Measurements from ENCODE around the gene MALT1. TPM values are rescaled to one million over a fixed set of nuclear protein-coding genes. Genes with fewer than 3 reads are reported as not detected.

The MALT1 gene
- polyA plus RNA-seq, 2 of the 4 experiments (the other 2 are of a cell fraction), result 30.7 to 34.0 TPM

DNA sequence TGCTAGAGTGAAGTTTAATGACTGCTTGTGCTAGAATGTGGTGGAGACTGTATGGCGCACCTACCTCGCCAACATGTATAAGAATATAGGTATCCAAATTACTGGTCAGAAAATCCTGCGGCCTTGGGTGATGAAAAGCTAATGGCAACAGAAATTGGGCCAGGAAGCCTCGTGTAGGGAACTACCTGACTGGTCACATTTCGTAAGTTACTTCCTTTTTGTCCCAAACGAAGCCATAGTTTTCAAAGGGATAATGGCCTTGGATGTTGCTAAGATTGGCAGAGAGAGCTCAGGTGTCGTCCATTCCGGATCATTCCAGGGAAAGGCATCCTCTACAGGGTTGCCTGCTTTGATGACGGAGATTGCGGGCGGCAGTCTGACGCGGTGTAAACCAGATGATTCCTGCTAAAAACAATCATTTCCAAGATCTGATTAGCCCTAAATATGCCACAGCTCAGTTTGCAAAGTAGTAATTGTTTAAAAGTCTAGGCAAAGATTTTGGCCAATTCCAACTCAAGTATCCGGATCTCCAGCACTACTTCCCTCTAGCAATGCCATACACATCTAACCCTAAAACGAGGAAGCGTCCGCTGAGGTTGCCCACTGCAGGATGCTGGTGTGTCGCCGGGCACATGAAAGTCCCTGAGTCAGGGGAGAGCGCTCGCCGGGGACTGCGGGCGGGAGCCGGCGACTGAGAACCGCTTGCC lies 708 bp upstream of the MALT1 start:
- TF ChIP-seq POLR2A (IDR thresholded peaks at IDR 0.05; ENCODE audit: low read length) (no peak), KDM1A (IDR thresholded peaks at IDR 0.05; ENCODE audit: low read depth) (no peak), HDAC2 (IDR thresholded peaks at IDR 0.05) (no peak), RNF2 (IDR thresholded peaks at IDR 0.05; ENCODE audit: borderline replicate concordance, low read depth) (no peak)
- peak in 1 of 2 experiments; percentile 8 for DNase-seq (ENCODE audit: low read depth in 1 of 2, low spot score in 1 of 2)
- peak overlapping the region; percentile 94 for H3K4me2 ChIP-seq
- H3K4me1 ChIP-seq, result peaks cover 78% of the 10 kb centered on the region
- ATAC-seq, result peak; percentile 4 to 68; a peak in 4 of 6 replicates
- ChIA-PET CTCF (interaction anchor here (0.9 to 2.5 kb wide), 5 partner anchors 12 to 142 kb away, joined by 3 to 8 read pairs (median 3); no protein-coding TSS in a partner anchor), POLR2A (interaction anchor here (0.6 to 2.4 kb wide), 11 partner anchors 9 to 146 kb away, joined by 3 to 14 read pairs (median 3); no protein-coding TSS in a partner anchor)
- 35% methylated on average over 26 of the region's 27 CpGs for WGBS (ENCODE audit: missing lambda C conversion rate)
- peak overlapping the region; percentile 85 to 97 for H3K27ac ChIP-seq
- H3K4me3 ChIP-seq, result peak overlapping the region; percentile 90
- no peaks in the 10 kb centered on the region for H3K9me3 ChIP-seq
- no peak for FAIRE-seq

DNA sequence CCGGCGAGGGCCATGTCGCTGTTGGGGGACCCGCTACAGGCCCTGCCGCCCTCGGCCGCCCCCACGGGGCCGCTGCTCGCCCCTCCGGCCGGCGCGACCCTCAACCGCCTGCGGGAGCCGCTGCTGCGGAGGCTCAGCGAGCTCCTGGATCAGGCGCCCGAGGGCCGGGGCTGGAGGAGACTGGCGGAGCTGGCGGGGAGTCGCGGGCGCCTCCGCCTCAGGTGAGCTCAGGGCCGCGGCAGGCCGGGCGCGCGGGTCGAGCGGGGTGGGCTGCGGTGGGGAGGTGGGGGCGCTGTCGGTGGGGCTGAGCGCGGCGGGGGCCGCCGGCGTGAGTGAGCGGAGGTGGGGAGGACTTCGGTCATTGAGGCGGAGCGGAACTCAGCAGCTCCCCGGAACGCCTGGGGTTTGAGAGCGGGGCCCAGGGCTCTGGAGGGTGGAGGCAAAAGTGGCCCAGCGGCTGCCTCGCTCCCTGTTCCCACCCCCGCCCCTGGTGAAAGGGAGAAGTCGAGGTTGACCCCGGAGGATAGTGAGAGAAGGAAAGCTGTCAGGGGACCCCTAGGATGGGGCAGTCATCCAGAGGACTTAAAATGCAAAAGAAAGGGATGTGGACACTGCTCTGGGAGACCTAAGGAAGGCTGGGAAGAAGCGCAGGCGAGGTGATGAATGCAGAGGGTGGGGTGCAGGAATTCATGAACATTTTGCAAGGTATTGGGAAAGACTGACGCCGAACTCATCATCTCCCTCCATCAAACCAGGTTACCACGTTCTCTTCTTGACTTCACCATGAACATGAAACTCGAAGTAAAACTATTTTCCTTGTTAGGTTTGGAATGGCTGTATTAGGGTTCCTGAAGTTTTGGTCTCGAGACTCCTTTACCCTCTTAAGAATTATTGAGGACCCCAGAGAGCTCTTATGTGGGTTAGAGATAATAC lies 633 bp downstream of the MALT1 start:
- ChIA-PET CTCF (interaction anchor here (1.0 to 2.5 kb wide), 4 partner anchors 13 to 142 kb away, joined by 3 to 8 read pairs (median 4); no protein-coding TSS in a partner anchor), POLR2A (interaction anchor here (0.7 to 2.4 kb wide), 11 partner anchors 8 to 147 kb away, joined by 3 to 14 read pairs (median 4); no protein-coding TSS in a partner anchor)
- FAIRE-seq, result no peak
- H3K4me1 ChIP-seq, result peaks cover 69% of the 10 kb centered on the region
- H3K4me2 ChIP-seq, result peak overlapping the region; percentile 86
- WGBS (ENCODE audit: missing lambda C conversion rate), result 5% methylated on average over 10 of the region's 64 CpGs
- TF ChIP-seq TFCP2L1 (CRISPR knock-in tag; IDR thresholded peaks at IDR 0.05), result no peak
- TF ChIP-seq HDAC2 (IDR thresholded peaks at IDR 0.05), result no peak
- peak in 1 of 2 experiments; percentile 25; a peak in 1 of 4 replicates for TF ChIP-seq CEBPB (IDR thresholded peaks at IDR 0.05)
- peak in 1 of 2 experiments; percentile 25; a peak in 1 of 5 replicates for TF ChIP-seq JUN (IDR thresholded peaks at IDR 0.05)
- TF ChIP-seq PHF8 (IDR thresholded peaks at IDR 0.05; ENCODE audit: borderline replicate concordance, low read depth), result peak; percentile 47; the same call in 1 of the 2 replicates
- TF ChIP-seq, protein P1, sequence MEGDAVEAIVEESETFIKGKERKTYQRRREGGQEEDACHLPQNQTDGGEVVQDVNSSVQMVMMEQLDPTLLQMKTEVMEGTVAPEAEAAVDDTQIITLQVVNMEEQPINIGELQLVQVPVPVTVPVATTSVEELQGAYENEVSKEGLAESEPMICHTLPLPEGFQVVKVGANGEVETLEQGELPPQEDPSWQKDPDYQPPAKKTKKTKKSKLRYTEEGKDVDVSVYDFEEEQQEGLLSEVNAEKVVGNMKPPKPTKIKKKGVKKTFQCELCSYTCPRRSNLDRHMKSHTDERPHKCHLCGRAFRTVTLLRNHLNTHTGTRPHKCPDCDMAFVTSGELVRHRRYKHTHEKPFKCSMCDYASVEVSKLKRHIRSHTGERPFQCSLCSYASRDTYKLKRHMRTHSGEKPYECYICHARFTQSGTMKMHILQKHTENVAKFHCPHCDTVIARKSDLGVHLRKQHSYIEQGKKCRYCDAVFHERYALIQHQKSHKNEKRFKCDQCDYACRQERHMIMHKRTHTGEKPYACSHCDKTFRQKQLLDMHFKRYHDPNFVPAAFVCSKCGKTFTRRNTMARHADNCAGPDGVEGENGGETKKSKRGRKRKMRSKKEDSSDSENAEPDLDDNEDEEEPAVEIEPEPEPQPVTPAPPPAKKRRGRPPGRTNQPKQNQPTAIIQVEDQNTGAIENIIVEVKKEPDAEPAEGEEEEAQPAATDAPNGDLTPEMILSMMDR (IDR thresholded peaks at IDR 0.05), result peak; percentile 9; the same call in 1 of the 3 replicates
- peak overlapping the region; percentile 97 for H3K27ac ChIP-seq
- ATAC-seq, result peak; percentile 50 to 61
- peak; percentile 31 to 39 for DNase-seq (ENCODE audit: low read depth in 1 of 2, low spot score in 1 of 2)
- no peaks in the 10 kb centered on the region for H3K9me3 ChIP-seq
- peak overlapping the region; percentile 90 for H3K4me3 ChIP-seq

DNA sequence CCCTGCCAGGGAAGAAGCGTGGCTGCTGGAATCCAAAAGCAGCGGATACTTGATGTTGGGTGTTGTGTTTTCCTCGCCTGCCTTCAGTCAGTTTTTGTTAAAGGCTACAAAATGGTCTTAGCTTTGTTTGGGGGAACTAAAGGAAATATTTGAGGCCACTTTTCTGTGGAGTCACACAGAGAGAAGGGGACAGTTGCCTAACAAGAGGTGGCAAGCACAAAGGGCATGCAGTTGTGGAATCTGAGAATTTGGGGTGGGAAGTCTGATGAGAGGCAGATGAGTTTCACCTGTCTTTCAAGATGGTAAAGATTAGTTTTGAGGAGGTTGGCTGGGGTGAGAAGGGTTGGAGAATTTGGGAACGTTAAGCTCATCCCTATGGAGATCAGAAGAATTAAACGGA lies 2.9 kb downstream of the MALT1 start:
- WGBS (ENCODE audit: missing lambda C conversion rate), result 86% methylated on average over 5 of the region's 5 CpGs
- no peak overlapping the region for H3K4me3 ChIP-seq
- H3K4me2 ChIP-seq, result peak overlapping the region; percentile 86
- CTCF ChIA-PET, result no interaction called here
- no peak for TF ChIP-seq ZSCAN20 (CRISPR knock-in tag; IDR thresholded peaks at IDR 0.05)
- no peak for TF ChIP-seq HES2 (IDR thresholded peaks at IDR 0.05)
- TF ChIP-seq HOXB13 (CRISPR knock-in tag; IDR thresholded peaks at IDR 0.05; ENCODE audit: low read depth), result no peak
- TF ChIP-seq KDM5A (IDR thresholded peaks at IDR 0.05), result no peak
- TF ChIP-seq HOXB5 (CRISPR knock-in tag; IDR thresholded peaks at IDR 0.05), result no peak
- TF ChIP-seq HEYL (CRISPR knock-in tag; IDR thresholded peaks at IDR 0.05), result no peak
- TF ChIP-seq ZNF302 (CRISPR knock-in tag; IDR thresholded peaks at IDR 0.05), result no peak
- TF ChIP-seq, protein P2, sequence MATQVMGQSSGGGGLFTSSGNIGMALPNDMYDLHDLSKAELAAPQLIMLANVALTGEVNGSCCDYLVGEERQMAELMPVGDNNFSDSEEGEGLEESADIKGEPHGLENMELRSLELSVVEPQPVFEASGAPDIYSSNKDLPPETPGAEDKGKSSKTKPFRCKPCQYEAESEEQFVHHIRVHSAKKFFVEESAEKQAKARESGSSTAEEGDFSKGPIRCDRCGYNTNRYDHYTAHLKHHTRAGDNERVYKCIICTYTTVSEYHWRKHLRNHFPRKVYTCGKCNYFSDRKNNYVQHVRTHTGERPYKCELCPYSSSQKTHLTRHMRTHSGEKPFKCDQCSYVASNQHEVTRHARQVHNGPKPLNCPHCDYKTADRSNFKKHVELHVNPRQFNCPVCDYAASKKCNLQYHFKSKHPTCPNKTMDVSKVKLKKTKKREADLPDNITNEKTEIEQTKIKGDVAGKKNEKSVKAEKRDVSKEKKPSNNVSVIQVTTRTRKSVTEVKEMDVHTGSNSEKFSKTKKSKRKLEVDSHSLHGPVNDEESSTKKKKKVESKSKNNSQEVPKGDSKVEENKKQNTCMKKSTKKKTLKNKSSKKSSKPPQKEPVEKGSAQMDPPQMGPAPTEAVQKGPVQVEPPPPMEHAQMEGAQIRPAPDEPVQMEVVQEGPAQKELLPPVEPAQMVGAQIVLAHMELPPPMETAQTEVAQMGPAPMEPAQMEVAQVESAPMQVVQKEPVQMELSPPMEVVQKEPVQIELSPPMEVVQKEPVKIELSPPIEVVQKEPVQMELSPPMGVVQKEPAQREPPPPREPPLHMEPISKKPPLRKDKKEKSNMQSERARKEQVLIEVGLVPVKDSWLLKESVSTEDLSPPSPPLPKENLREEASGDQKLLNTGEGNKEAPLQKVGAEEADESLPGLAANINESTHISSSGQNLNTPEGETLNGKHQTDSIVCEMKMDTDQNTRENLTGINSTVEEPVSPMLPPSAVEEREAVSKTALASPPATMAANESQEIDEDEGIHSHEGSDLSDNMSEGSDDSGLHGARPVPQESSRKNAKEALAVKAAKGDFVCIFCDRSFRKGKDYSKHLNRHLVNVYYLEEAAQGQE (IDR thresholded peaks at IDR 0.05), result no peak
- no peak for TF ChIP-seq ESRRA (IDR thresholded peaks at IDR 0.05; ENCODE audit: borderline replicate concordance, low read length)
- no peaks in the 10 kb centered on the region for H3K9me3 ChIP-seq
- no peak for DNase-seq (ENCODE audit: low read depth in 1 of 2, low spot score in 1 of 2)
- ATAC-seq, result no peak
- H3K4me1 ChIP-seq, result peaks cover 51% of the 10 kb centered on the region
- POLR2A ChIA-PET, result no interaction called here
- peak overlapping the region in 1 of 2 experiments; percentile 52; a peak in 3 of 6 replicates for H3K27ac ChIP-seq
- FAIRE-seq, result no peak

Data from A549 (cell line).